Endometrium (tissue), 2 donors: ENCODE data around the gene PRPF40A.

Source experiments
- FAIRE-seq: peaks from 2 replicates; lab custom pipeline; 2012; peaks lifted over from hg19 to GRCh38; lab: Jason Lieb, UNC
- donor health status: control.
- donor health status: control.

The PRPF40A gene

DNA sequence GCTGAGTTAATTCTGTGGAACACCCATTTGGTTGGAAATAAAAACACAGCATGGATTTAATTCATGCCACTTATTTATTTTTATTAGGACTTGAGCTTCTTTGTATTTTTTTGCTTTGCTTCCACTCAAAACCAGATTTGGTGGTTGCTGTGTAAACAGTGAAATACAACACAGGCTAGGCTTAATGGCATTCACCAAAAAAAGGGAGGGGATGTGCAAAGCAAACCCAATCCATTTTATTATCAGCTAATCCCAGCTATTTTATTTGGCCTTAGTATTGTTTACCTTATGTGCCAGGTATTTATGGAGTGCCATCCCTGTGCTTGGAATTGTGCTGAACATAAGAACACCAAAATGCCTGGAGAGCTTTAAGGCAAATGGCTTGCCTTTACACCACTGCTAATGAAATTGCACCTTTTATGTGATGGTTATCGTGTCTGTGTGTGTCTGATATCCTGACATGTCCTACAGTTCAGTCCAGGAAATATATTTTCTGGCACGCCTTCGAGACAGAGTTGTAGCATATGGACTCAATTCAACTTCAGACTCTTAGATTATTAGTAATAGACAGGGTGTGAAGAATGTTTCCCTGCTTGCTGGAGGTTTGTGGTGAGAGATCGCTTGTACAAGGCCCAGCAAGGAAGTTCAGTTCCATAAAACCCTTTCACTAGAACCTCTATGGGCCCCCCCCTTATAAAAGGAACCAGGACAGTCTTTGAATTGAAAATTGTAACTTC lies 99.6 kb downstream of the PRPF40A start:
- no peak for FAIRE-seq

DNA sequence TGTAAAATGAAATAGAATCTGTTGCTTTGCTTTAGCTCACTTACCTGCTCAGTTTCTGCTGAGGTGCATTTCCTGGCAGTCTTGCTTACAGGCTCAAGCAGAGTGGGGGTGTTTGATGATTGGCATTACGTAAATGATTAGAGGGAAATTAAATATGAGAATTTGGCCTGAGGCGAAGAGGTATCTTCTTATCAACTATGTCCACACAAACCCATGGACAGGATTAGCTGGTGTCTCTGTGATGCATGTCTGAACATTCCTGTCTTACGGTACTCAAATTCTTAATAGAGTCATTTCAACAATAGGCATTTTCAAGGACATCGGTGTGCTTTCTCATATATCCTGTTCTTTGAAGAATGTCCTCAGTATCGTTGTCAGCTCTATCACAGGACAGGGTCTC lies 102.1 kb downstream of the PRPF40A start:
- FAIRE-seq, result no peak

DNA sequence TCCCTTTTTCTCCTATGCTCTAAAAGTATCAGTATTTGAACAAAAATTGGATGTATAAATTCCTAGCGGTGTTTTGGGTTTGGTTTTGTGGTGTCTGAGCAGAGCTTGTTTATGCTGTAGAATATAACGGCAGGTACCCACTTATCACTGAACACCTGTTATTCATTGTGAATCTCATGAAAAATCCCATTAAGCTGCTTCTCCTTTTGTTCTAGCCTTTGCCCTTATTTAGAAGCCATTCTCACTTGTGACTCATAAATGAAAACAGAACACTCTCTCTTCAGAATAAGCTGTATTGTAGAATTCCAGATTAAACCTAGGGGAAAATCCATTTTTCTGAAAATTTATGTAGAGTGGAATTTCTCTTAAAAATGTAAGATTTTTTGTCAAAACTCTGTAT lies 104.0 kb downstream of the PRPF40A start:
- no peak for FAIRE-seq

DNA sequence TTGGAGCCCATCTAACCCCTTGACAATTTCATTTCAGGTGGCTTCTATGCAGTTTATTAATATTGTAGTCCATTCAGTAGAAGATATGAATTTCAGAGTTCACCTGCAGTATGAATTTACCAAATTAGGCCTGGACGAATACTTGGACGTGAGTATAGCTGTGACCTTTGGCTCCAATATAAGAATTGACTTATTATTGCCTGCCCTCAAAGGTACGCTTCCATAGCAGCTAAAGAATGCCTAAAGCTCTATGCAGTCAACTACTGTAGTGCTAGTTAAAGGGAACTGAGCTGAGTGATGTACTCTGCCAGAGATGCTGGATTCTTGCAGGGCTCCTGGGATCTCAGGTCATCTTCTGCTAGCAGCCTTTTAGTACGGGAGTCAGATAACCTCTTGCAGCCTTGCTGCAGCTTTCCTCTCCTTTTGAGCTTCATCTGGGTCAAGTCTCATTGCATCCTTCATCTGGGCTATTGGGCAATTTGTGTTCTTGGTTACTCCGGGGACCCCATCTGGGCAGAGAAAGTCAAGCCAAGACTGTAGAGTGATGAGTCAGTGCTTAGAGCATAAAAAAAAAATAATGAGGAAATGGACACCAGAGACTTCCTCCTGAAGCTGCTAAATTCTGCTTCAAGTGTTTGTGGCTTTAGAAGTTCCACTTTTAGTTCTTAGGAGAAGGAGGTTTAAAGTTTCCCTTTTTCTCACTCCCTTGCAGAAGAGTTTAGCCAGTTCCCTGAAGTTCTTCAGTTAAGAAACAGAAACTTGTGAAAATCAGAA lies 105.6 kb downstream of the PRPF40A start:
- FAIRE-seq, result no peak

DNA sequence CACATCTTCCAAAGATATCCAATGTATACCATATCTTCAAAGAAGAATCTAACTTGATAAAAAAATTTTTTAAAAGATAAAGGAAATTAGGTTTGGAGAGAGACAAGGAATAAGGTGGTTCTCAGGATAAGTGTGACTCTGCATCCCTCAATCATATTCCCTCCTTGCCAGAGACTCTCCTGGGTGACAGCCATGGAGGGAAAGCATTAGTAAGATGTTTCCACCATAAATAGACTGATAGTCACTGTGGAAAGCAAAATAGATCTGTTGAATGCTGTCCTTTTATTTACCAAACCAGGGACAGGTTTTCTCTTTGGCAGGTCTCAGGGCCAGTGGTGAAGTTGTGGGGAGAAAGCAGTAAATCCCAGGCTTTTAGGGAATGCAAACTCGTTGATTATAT lies 107.6 kb downstream of the PRPF40A start:
- no peak for FAIRE-seq

DNA sequence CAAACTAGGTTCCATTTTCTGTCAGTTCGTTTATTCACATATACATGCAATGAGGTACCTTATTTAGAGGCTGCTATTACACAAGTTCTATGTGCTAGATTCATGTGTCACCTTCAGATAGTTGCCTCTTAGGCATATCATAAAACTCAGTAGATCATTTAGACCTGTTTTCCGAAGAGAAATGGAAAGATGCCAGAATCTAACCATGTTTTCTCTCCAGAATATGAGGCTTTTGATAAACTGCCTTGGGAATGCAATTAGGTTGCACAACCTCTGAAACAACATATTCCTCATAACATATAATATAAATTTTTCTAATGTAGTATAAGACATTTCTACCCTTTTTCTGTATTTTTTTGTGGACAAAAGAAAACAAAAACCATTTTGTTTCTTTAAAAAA lies 108.1 kb downstream of the PRPF40A start:
- FAIRE-seq, result no peak

DNA sequence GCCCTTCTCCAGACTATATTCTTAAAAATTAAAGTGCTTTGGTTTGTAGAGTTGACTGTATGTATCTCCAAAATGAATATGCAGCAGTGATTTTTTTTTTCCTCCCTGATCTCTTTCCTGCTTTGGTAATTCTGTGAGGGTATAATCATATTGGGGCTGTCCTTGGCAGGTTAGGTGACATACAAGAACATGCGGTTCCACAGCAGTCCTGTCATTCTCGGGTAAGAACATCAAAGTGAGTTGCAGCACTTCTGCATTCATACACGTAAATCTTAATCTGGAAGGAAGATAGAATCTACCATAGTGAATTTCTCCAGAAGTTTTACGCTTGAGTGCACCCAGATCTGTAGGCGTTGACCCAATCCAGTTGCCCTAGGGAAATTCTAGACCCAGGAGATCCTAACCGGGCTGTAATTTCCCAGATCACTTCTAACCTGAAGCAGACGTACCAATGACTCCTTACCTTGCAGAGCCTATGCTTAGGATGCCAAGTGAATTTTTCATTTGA lies 109.4 kb downstream of the PRPF40A start:
- no peak for FAIRE-seq

DNA sequence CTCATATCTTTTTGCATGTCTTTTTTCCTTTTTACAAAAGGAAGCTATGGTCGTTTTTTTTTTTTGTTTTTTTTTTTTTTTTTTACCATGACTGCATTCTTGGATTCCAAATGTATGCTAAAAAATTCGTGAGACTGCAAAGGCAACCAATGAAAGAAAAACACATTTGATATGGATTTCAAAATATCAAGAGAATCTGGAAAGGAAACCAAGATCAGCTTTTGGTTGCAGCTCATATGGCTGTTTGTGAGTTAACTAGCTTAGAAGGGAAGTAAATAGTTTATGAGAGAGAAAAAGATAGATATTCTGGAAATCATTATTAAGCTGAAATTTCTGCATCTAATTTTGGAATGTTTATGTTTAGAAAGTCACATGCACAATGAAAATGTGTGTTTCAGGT lies 110.3 kb downstream of the PRPF40A start:
- no peak for FAIRE-seq

DNA sequence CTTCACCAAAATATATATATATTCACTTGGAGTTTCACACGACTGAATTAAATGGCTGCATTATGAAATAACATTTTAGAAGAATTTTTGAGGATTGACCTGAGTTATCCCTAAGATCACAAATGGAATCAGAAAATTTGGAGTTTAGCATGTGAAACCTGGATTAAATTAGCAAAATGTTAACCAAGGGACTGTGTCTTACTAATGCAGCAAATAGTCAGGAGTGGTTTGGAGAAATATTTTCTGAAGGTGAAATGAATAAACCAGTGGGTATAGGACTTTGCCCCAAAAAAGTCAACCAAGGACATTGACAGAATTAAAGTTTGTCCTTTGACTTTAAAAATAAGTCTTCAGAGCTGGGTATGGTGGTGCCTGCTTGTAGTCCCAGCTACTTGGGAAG lies 111.2 kb downstream of the PRPF40A start:
- no peak for FAIRE-seq

DNA sequence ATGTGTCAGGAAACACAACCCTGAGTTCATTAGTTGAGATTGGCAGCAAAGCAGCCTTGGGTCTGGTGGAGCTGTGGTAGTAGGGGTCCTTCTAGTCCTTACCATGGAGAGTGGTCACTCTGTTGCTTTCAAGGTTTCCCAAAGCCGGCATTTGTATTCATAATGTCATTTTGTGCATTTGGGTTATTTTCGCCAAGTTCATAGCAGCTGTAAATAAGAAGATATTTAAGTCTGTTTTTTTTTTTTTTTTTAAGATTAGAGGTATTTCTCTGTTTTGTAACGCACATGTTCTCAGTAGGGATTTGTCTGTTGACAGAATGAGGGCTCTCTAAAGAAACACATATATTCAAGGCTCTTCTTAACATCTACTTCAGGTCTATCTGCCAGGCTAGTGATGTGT lies 114.1 kb downstream of the PRPF40A start:
- no peak for FAIRE-seq

DNA sequence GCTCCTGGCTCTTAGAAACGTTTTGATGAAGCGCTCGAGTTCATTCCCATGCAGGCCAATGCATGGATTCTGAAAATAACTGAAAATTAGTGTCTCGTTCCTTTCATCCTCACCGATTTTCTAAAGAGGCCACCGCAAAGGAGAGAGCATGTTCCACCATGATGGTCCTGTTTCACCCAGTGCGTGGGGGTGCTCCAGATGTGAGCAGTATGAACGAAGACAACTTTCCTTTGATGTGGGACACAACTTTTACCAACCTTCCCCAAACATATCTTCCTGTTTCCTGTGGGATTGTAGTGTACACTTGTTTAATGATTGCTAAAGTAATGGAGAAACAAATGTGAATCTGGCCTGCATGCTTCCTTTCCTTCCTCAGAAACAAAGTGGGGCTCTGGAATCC lies 114.5 kb downstream of the PRPF40A start:
- FAIRE-seq, result no peak
